HUES64 (cell line): ENCODE results near the gene ARL6IP6.
"Not testable (repeated sequence)": the region's sequence is repeated elsewhere in the genome, so short reads cannot be mapped to it uniquely, and the experiment has no call there.

Experiments
- H3K27ac ChIP-seq: 2 replicates; pipeline ENCODE4 v1.7.0; 2013; ENCODE audit warnings: low read depth, low read length, inconsistent platforms
- H3K27me3 ChIP-seq: 2 replicates; pipeline ENCODE4 v1.6.1; 2013; ENCODE audit warnings: mild to moderate bottlenecking, low read length; ENCODE audit not compliant: insufficient read depth
- H3K36me3 ChIP-seq: 2 replicates; pipeline ENCODE4 v1.6.1; 2013; ENCODE audit warnings: mild to moderate bottlenecking, low read length; ENCODE audit not compliant: insufficient read depth
- H3K4me1 ChIP-seq: 2 replicates; pipeline ENCODE4 v1.6.1; 2013; ENCODE audit warnings: mild to moderate bottlenecking, low read length, moderate library complexity; ENCODE audit not compliant: insufficient read depth
- H3K4me3 ChIP-seq: 2 replicates; pipeline ENCODE4 v1.5.1; 2013; ENCODE audit warnings: mild to moderate bottlenecking, low read length, moderate library complexity
- H3K9ac ChIP-seq: 2 replicates; pipeline ENCODE4 v1.6.1; 2013; ENCODE audit warnings: mild to moderate bottlenecking, low read depth, low read length
- H3K9me3 ChIP-seq: 2 replicates; pipeline ENCODE4 v1.6.1; 2013; ENCODE audit warnings: low read depth, low read length; ENCODE audit not compliant: insufficient read depth
- WGBS: fragments of 150-250, 120-280 bp; methylation state at CpG from one replicate; pipeline ENCODE4 v1.1.7; 2013; ENCODE audit warnings: missing lambda C conversion rate; 5-methylcytosine and 5-hydroxymethylcytosine counted together

The ARL6IP6 gene

GRCh38 chr2:152759290-152760072 lies 41.1 kb downstream of the ARL6IP6 start:
- H3K4me1 ChIP-seq = no peaks in the 10 kb centered on the region; the same call in 1 of the 2 replicates
- H3K27ac ChIP-seq = no peak overlapping the region
- H3K9me3 ChIP-seq = no peaks in the 10 kb centered on the region
- no peak overlapping the region for H3K9ac ChIP-seq
- no peak overlapping the region for H3K4me3 ChIP-seq
- no peaks in the 10 kb centered on the region for H3K27me3 ChIP-seq
- H3K36me3 ChIP-seq = peaks cover 53% of the 10 kb centered on the region
- 97% methylated on average over 5 of the region's 6 CpGs for WGBS

GRCh38 chr2:152761214-152761613 lies 42.8 kb downstream of the ARL6IP6 start:
- peaks cover 48% of the 10 kb centered on the region for H3K36me3 ChIP-seq
- no peaks in the 10 kb centered on the region; the same call in 1 of the 2 replicates for H3K4me1 ChIP-seq
- H3K9ac ChIP-seq = no peak overlapping the region
- peak overlapping the region; percentile 13; the same call in 1 of the 2 replicates for H3K27ac ChIP-seq
- H3K4me3 ChIP-seq = no peak overlapping the region
- 96% methylated on average over 4 of the region's 4 CpGs for WGBS
- H3K27me3 ChIP-seq = no peaks in the 10 kb centered on the region
- no peaks in the 10 kb centered on the region for H3K9me3 ChIP-seq

GRCh38 chr2:152762202-152762601 lies 43.8 kb downstream of the ARL6IP6 start:
- 0 out of 2 replicates have a peak overlapping the region, but pooled peaks have one; percentile 20 for H3K27ac ChIP-seq
- no peak overlapping the region for H3K9ac ChIP-seq
- H3K4me3 ChIP-seq = no peak overlapping the region
- H3K9me3 ChIP-seq = no peaks in the 10 kb centered on the region
- H3K27me3 ChIP-seq = no peaks in the 10 kb centered on the region
- H3K36me3 ChIP-seq = peaks cover 38% of the 10 kb centered on the region
- H3K4me1 ChIP-seq = no peaks in the 10 kb centered on the region; the same call in 1 of the 2 replicates
- WGBS = 86% methylated on average over 5 of the region's 5 CpGs

- not testable (repeated sequence) for H3K9me3 ChIP-seq, H3K4me3 ChIP-seq, H3K27ac ChIP-seq, H3K27me3 ChIP-seq, H3K4me1 ChIP-seq, H3K9ac ChIP-seq
- 95% methylated on average over 4 of the region's 4 CpGs for WGBS
- H3K36me3 ChIP-seq = peaks cover 28% of the 10 kb centered on the region
These were observed 44.8 kb downstream of the ARL6IP6 start for GRCh38 chr2:152763208-152763607.

GRCh38 chr2:152763651-152764050 lies 45.2 kb downstream of the ARL6IP6 start:
- Histone ChIP-seq H3K36me3 (peaks cover 24% of the 10 kb centered on the region), H3K9me3 (no peaks in the 10 kb centered on the region), H3K27ac (no peak overlapping the region), H3K4me3 (no peak overlapping the region), H3K9ac (no peak overlapping the region), H3K4me1 (no peaks in the 10 kb centered on the region; the same call in 1 of the 2 replicates), H3K27me3 (no peaks in the 10 kb centered on the region)
- WGBS = no CpG with 5 or more reads among the region's 1 CpG

- H3K27ac ChIP-seq = no peak overlapping the region
- no peak overlapping the region for H3K4me3 ChIP-seq
- no CpG with 5 or more reads among the region's 1 CpG for WGBS
- H3K4me1 ChIP-seq = no peaks in the 10 kb centered on the region
- H3K36me3 ChIP-seq = no peaks in the 10 kb centered on the region; the same call in 1 of the 2 replicates
- H3K27me3 ChIP-seq = no peaks in the 10 kb centered on the region
- no peaks in the 10 kb centered on the region for H3K9me3 ChIP-seq
- H3K9ac ChIP-seq = no peak overlapping the region
These were observed 48.5 kb downstream of the ARL6IP6 start for GRCh38 chr2:152766928-152767327.

GRCh38 chr2:152781175-152781574 lies 62.8 kb downstream of the ARL6IP6 start:
- H3K4me1 ChIP-seq = no peaks in the 10 kb centered on the region
- H3K27ac ChIP-seq = no peak overlapping the region
- H3K9me3 ChIP-seq = 0 out of 2 replicates have a peak, but pooled peaks cover under 1% of the 10 kb centered on the region
- no peaks in the 10 kb centered on the region for H3K36me3 ChIP-seq
- no peak overlapping the region for H3K9ac ChIP-seq
- H3K4me3 ChIP-seq = no peak overlapping the region
- no peaks in the 10 kb centered on the region for H3K27me3 ChIP-seq
- WGBS = 90% methylated on average over 3 of the region's 3 CpGs

- WGBS = 94% methylated on average over 2 of the region's 2 CpGs
- Histone ChIP-seq H3K27ac (no peak overlapping the region), H3K4me3 (no peak overlapping the region), H3K27me3 (no peaks in the 10 kb centered on the region), H3K9ac (no peak overlapping the region), H3K4me1 (no peaks in the 10 kb centered on the region), H3K36me3 (no peaks in the 10 kb centered on the region), H3K9me3 (peaks cover 10% of the 10 kb centered on the region; the same call in 1 of the 2 replicates)
These were observed 63.8 kb downstream of the ARL6IP6 start for GRCh38 chr2:152782171-152782570.

- H3K4me3 ChIP-seq = no peak overlapping the region
- 93% methylated on average over 9 of the region's 9 CpGs for WGBS
These were observed 72.5 kb downstream of the ARL6IP6 start for GRCh38 chr2:152790883-152791282.

GRCh38 chr2:152791979-152792378 lies 73.6 kb downstream of the ARL6IP6 start:
- H3K9me3 ChIP-seq = peaks cover under 1% of the 10 kb centered on the region; the same call in 1 of the 2 replicates
- H3K27me3 ChIP-seq = no peaks in the 10 kb centered on the region
- H3K9ac ChIP-seq = no peak overlapping the region
- 96% methylated on average over 3 of the region's 3 CpGs for WGBS
- no peaks in the 10 kb centered on the region for H3K4me1 ChIP-seq
- no peak overlapping the region for H3K4me3 ChIP-seq
- no peak overlapping the region for H3K27ac ChIP-seq
- no peaks in the 10 kb centered on the region for H3K36me3 ChIP-seq

More at GRCh38 chr2:152790883-152791282, 72.5 kb downstream of the ARL6IP6 start:
- Histone ChIP-seq H3K9me3 (peaks cover 10% of the 10 kb centered on the region; the same call in 1 of the 2 replicates), H3K27me3 (no peaks in the 10 kb centered on the region), H3K9ac (no peak overlapping the region), H3K36me3 (no peaks in the 10 kb centered on the region), H3K4me1 (no peaks in the 10 kb centered on the region), H3K27ac (no peak overlapping the region)

GRCh38 chr2:152792974-152793373 lies 74.6 kb downstream of the ARL6IP6 start:
- WGBS = 80% methylated on average over 4 of the region's 4 CpGs

More at GRCh38 chr2:152792974-152793373, 74.6 kb downstream of the ARL6IP6 start:
- no peaks in the 10 kb centered on the region for H3K27me3 ChIP-seq
- no peaks in the 10 kb centered on the region for H3K9me3 ChIP-seq
- no peak overlapping the region for H3K4me3 ChIP-seq
- no peaks in the 10 kb centered on the region for H3K4me1 ChIP-seq
- H3K9ac ChIP-seq = no peak overlapping the region
- H3K27ac ChIP-seq = no peak overlapping the region
- H3K36me3 ChIP-seq = no peaks in the 10 kb centered on the region
